HCEC 1CT (cell line): ENCODE results near the gene FUT6.

Experiments
- DNase-seq: peaks from one replicate; pipeline ENCODE4 v3.0.0-alpha.2; 2017

The FUT6 gene

GRCh38 chr19:5804516-5805461 is 34.7 kb downstream of the FUT6 start, which contains the start of gene NRTN:
NRTN (plus strand) TSS chr19:5805067; CDS start chr19:5824166, 19,099 bp downstream.
- DNase-seq: no peak

- DNase-seq: peak; percentile 76
These were observed 35.6 kb downstream of the FUT6 start for GRCh38 chr19:5803752-5804515.

GRCh38 chr19:5803441-5803751 is 36.1 kb downstream of the FUT6 start:
- DNase-seq: no peak

- no peak for DNase-seq
These were observed 37.5 kb downstream of the FUT6 start for GRCh38 chr19:5801796-5802619.

GRCh38 chr19:5800361-5801270 is 38.9 kb downstream of the FUT6 start:
- no peak for DNase-seq

GRCh38 chr19:5799247-5800241 is 40.0 kb downstream of the FUT6 start:
- DNase-seq: no peak

- DNase-seq: no peak
These were observed 41.3 kb downstream of the FUT6 start for GRCh38 chr19:5798244-5798643.

- DNase-seq: no peak
These were observed 44.1 kb downstream of the FUT6 start for GRCh38 chr19:5795382-5795919.

GRCh38 chr19:5793188-5793587 is 46.3 kb downstream of the FUT6 start:
- DNase-seq: no peak

GRCh38 chr19:5792224-5792623 is 47.3 kb downstream of the FUT6 start:
- no peak for DNase-seq

GRCh38 chr19:5790559-5791520 is 48.7 kb downstream of the FUT6 start, which contains the start of gene DUS3L:
DUS3L (minus strand) TSS chr19:5791163; CDS start chr19:5791141, 22 bp downstream.
- peak; percentile 97 for DNase-seq

GRCh38 chr19:5789886-5790558 is 49.5 kb downstream of the FUT6 start:
- no peak for DNase-seq

- DNase-seq: no peak
These were observed 50.1 kb downstream of the FUT6 start for GRCh38 chr19:5789351-5789761.

GRCh38 chr19:5788422-5788821 is 51.1 kb downstream of the FUT6 start:
- DNase-seq: no peak

- no peak for DNase-seq
These were observed 51.9 kb downstream of the FUT6 start for GRCh38 chr19:5787409-5788182.

- DNase-seq: no peak
These were observed 52.7 kb downstream of the FUT6 start for GRCh38 chr19:5786593-5787408.

GRCh38 chr19:5785423-5785822 is 54.1 kb downstream of the FUT6 start:
- no peak for DNase-seq
